ENCODE results near the gene TIGD2.

DNA sequence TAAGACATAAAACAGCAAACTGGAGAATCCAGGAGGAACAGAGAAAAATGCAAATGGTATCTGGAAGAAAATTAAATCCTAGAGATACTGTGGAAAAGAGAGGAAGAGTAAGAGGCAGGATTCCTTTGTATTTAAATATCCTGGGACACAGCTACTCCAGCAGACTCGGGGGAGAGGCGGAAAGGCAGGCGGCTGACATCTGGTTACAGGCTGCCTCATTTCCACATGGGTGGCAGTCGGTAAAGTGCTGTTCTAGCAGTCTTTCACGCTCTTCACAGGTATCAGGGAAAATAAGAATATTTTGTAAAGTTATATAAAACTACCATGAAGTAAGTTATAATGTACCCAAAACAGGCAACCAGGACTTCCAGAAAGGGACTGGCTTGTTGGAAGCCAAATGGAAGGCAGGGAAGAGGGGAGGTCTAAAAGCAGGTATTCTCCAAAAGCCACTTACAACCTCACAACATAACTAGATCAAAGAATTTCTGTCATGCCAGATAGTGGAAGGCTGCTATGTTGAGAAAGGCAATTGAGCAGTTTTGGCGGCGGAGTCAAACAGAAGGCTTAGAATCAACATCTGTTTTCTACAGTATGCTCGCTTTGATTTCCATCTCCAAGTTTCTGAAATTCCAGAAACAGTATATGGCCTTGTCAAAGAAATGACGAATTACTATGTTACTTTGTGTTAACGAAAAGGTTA is 1.3 kb upstream of the TIGD2 start:
- TF ChIP-seq, protein P1, sequence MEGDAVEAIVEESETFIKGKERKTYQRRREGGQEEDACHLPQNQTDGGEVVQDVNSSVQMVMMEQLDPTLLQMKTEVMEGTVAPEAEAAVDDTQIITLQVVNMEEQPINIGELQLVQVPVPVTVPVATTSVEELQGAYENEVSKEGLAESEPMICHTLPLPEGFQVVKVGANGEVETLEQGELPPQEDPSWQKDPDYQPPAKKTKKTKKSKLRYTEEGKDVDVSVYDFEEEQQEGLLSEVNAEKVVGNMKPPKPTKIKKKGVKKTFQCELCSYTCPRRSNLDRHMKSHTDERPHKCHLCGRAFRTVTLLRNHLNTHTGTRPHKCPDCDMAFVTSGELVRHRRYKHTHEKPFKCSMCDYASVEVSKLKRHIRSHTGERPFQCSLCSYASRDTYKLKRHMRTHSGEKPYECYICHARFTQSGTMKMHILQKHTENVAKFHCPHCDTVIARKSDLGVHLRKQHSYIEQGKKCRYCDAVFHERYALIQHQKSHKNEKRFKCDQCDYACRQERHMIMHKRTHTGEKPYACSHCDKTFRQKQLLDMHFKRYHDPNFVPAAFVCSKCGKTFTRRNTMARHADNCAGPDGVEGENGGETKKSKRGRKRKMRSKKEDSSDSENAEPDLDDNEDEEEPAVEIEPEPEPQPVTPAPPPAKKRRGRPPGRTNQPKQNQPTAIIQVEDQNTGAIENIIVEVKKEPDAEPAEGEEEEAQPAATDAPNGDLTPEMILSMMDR (IDR thresholded peaks at IDR 0.05; ENCODE audit: insufficient read depth, low read length, poor library complexity, severe bottlenecking): no peak
- TF ChIP-seq EZH2phosphoT487 (conservative IDR thresholded peaks at IDR 0.05; ENCODE audit: low read length): no peak
